ENCODE data around the gene LMF2.

The LMF2 gene

GRCh38 chr22:50463188-50463900, 44.2 kb downstream of the LMF2 start:
- Histone ChIP-seq H3K27ac (ENCODE audit: low read depth, low read length) (no peak overlapping the region), H3K4me2 (ENCODE audit: low read length) (no peak overlapping the region), H3K4me1 (ENCODE audit: control insufficient read depth, low read length) (peaks cover 8% of the 10 kb centered on the region), H3F3A (ENCODE audit: control insufficient read depth, insufficient read depth) (no peaks in the 10 kb centered on the region), H3K79me2 (ENCODE audit: control insufficient read depth, low read length) (peaks cover 36% of the 10 kb centered on the region), H3K4me3 (ENCODE audit: low read length) (no peak overlapping the region), H3K9me3 (ENCODE audit: control insufficient read depth, insufficient read depth, low read length) (no peaks in the 10 kb centered on the region), H3K36me3 (ENCODE audit: control insufficient read depth, low read length) (peaks cover 100% of the 10 kb centered on the region), H4K20me1 (ENCODE audit: control insufficient read depth, insufficient read depth, low read depth, low read length) (no peaks in the 10 kb centered on the region), H3K9me2 (replicated peaks; ENCODE audit: control insufficient read depth, low read length) (no peaks in the 10 kb centered on the region), H3K27me3 (ENCODE audit: control insufficient read depth, low read length) (no peaks in the 10 kb centered on the region)
- TF ChIP-seq, protein P1, sequence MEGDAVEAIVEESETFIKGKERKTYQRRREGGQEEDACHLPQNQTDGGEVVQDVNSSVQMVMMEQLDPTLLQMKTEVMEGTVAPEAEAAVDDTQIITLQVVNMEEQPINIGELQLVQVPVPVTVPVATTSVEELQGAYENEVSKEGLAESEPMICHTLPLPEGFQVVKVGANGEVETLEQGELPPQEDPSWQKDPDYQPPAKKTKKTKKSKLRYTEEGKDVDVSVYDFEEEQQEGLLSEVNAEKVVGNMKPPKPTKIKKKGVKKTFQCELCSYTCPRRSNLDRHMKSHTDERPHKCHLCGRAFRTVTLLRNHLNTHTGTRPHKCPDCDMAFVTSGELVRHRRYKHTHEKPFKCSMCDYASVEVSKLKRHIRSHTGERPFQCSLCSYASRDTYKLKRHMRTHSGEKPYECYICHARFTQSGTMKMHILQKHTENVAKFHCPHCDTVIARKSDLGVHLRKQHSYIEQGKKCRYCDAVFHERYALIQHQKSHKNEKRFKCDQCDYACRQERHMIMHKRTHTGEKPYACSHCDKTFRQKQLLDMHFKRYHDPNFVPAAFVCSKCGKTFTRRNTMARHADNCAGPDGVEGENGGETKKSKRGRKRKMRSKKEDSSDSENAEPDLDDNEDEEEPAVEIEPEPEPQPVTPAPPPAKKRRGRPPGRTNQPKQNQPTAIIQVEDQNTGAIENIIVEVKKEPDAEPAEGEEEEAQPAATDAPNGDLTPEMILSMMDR (IDR thresholded peaks at IDR 0.05; ENCODE audit: low read depth, low read length, poor library complexity, severe bottlenecking), result no peak
- no peak for TF ChIP-seq EZH2phosphoT487 (IDR thresholded peaks at IDR 0.05; ENCODE audit: borderline replicate concordance, low read length)

- TF ChIP-seq EZH2phosphoT487 (IDR thresholded peaks at IDR 0.05; ENCODE audit: borderline replicate concordance, low read length), result no peak
- TF ChIP-seq, protein P1 (IDR thresholded peaks at IDR 0.05; ENCODE audit: low read depth, low read length, poor library complexity, severe bottlenecking), result no peak
- H3K4me3 ChIP-seq (ENCODE audit: low read length), result no peak overlapping the region
- no peaks in the 10 kb centered on the region for H3K9me2 ChIP-seq (replicated peaks; ENCODE audit: control insufficient read depth, low read length)
- H3K36me3 ChIP-seq (ENCODE audit: control insufficient read depth, low read length), result peaks cover 97% of the 10 kb centered on the region
- no peaks in the 10 kb centered on the region for H3K9me3 ChIP-seq (ENCODE audit: control insufficient read depth, insufficient read depth, low read length)
- no peaks in the 10 kb centered on the region for H3K27me3 ChIP-seq (ENCODE audit: control insufficient read depth, low read length)
- H3K27ac ChIP-seq (ENCODE audit: low read depth, low read length), result no peak overlapping the region
- no peaks in the 10 kb centered on the region for H4K20me1 ChIP-seq (ENCODE audit: control insufficient read depth, insufficient read depth, low read depth, low read length)
- no peaks in the 10 kb centered on the region for H3K4me1 ChIP-seq (ENCODE audit: control insufficient read depth, low read length)
- no peak overlapping the region for H3K4me2 ChIP-seq (ENCODE audit: low read length)
- peaks cover 27% of the 10 kb centered on the region for H3K79me2 ChIP-seq (ENCODE audit: control insufficient read depth, low read length)
- H3F3A ChIP-seq (ENCODE audit: control insufficient read depth, insufficient read depth), result no peaks in the 10 kb centered on the region
Measured at GRCh38 chr22:50461979-50462540, 45.4 kb downstream of the LMF2 start.

GRCh38 chr22:50461536-50461935, 46.0 kb downstream of the LMF2 start:
- Histone ChIP-seq H3F3A (ENCODE audit: control insufficient read depth, insufficient read depth) (no peaks in the 10 kb centered on the region), H3K79me2 (ENCODE audit: control insufficient read depth, low read length) (peaks cover 22% of the 10 kb centered on the region), H3K9me2 (replicated peaks; ENCODE audit: control insufficient read depth, low read length) (no peaks in the 10 kb centered on the region), H3K27ac (ENCODE audit: low read depth, low read length) (no peak overlapping the region), H3K27me3 (ENCODE audit: control insufficient read depth, low read length) (no peaks in the 10 kb centered on the region), H3K4me3 (ENCODE audit: low read length) (no peak overlapping the region), H3K9me3 (ENCODE audit: control insufficient read depth, insufficient read depth, low read length) (no peaks in the 10 kb centered on the region), H3K4me2 (ENCODE audit: low read length) (no peak overlapping the region), H4K20me1 (ENCODE audit: control insufficient read depth, insufficient read depth, low read depth, low read length) (no peaks in the 10 kb centered on the region), H3K4me1 (ENCODE audit: control insufficient read depth, low read length) (no peaks in the 10 kb centered on the region), H3K36me3 (ENCODE audit: control insufficient read depth, low read length) (peaks cover 97% of the 10 kb centered on the region)
- TF ChIP-seq, protein P1 (IDR thresholded peaks at IDR 0.05; ENCODE audit: low read depth, low read length, poor library complexity, severe bottlenecking), result no peak
- TF ChIP-seq EZH2phosphoT487 (IDR thresholded peaks at IDR 0.05; ENCODE audit: borderline replicate concordance, low read length), result no peak
